Gastrocnemius medialis (tissue), 4 donors: ENCODE measurements around the gene C6. TPM values are rescaled to one million over a fixed set of nuclear protein-coding genes. Genes with fewer than 3 reads are reported as not detected.

ENCODE experiments used
- ATAC-seq, 2 donors: fragments of 150-250 bp; one replicate each; pipeline ENCODE4 v1.9.1; 2016
- DNase-seq, 2 donors: peaks; one replicate each; pipeline ENCODE4 v3.0.0-alpha.2; 2019
- H3K27ac ChIP-seq, 4 donors: fragments of 200-600 bp; sonication (generic); 1 replicate in 1 of 4; 2 replicates in 3 of 4; pipeline ENCODE4 v1.5.1; 2016 to 2018; ENCODE audit warnings: mild to moderate bottlenecking in 2 of 4, moderate library complexity in 1 of 4
- H3K27me3 ChIP-seq, 3 donors: fragments of 200-600 bp; sonication (generic) in 2 of 3; 1 replicate in 1 of 3; 2 replicates in 2 of 3; pipeline versions ENCODE4 v1.5.1 to v1.6.0; 2016 to 2019; ENCODE audit warnings: mild to moderate bottlenecking in 1 of 3, moderate library complexity in 1 of 3
- H3K36me3 ChIP-seq, 2 donors: fragments of 200-600 bp; sonication (generic) in 1 of 2; one replicate each; pipeline ENCODE4 v1.5.1; 2017 to 2018
- H3K4me1 ChIP-seq, 2 donors: fragments of 200-600 bp; sonication (generic) in 1 of 2; one replicate each; pipeline ENCODE4 v1.5.1; 2016 to 2017; ENCODE audit warnings: mild to moderate bottlenecking in 2 of 2
- H3K4me3 ChIP-seq, 4 donors: fragments of 200-600 bp; sonication (generic) in 3 of 4; 1 replicate in 1 of 4; 2 replicates in 3 of 4; pipeline ENCODE4 v1.5.1; 2016 to 2019; ENCODE audit warnings: mild to moderate bottlenecking in 2 of 4
- H3K9me3 ChIP-seq, 3 donors: fragments of 200-600 bp; sonication (generic) in 2 of 3; 1 replicate in 1 of 3; 2 replicates in 2 of 3; pipeline ENCODE4 v1.5.1; 2016 to 2019
- CTCF ChIP-seq, 5 experiments: fragments of 450-650 bp in 3 of 5; fragments of 200-600 bp in 2 of 5; sonication (generic) in 2 of 5; IDR thresholded peaks in 4 of 5; conservative IDR thresholded peaks in 1 of 5; 1 replicate in 4 of 5; 2 replicates in 1 of 5; pipeline ENCODE4 v1.5.1; 2016 to 2019; ENCODE audit warnings: antibody characterized with exemption in 5 of 5, mild to moderate bottlenecking in 3 of 5, moderate library complexity in 3 of 5
- POLR2A ChIP-seq, 2 donors: fragments of 450-650 bp; IDR thresholded peaks; one replicate each; pipeline ENCODE4 v1.6.1; 2017; ENCODE audit warnings: antibody characterized with exemption in 2 of 2, mild to moderate bottlenecking in 2 of 2, moderate library complexity in 2 of 2
- in situ Hi-C, 4 donors: fragments of 200-750 bp; cut with MboI; loops; one replicate each; pipeline versions ENCODE4 v1.15.0 to v1.8.0; 2017; ENCODE audit warnings: low sequenced_read_pairs in 4 of 4
- intact Hi-C: fragments of 100-400 bp; cut with DNase I; formaldehyde crosslinking; loops from one replicate; pipeline ENCODE4 v1.15.1; 2023; ENCODE audit warnings: low total_unique reads
- total RNA-seq, 4 donors: library from RNA; depleted of rRNA; stranded (reverse); fragments of >200 nt; gene quantifications; one replicate each; pipeline versions ENCODE4 v1.1.0 to v1.2.3, GENCODE V29; 2016

The C6 gene
- total RNA-seq, 4 donors from 2014 or later: 0.46 to 1.4 (median 0.97) TPM; not detected in 1

- in situ Hi-C loops (no loop called here), intact Hi-C loops (loop anchor here (10.0 kb wide), 1 partner anchor 201 kb away; no protein-coding TSS in a partner anchor)
- DNase-seq: no peak
- TF ChIP-seq CTCF (IDR thresholded peaks at IDR 0.05 in 4 of 5, conservative IDR thresholded peaks at IDR 0.05 in 1 of 5): no peak
- no peak for TF ChIP-seq POLR2A (IDR thresholded peaks at IDR 0.05)
- Histone ChIP-seq H3K36me3 (no peaks in the 10 kb centered on the region), H3K27ac (no peak overlapping the region), H3K9me3 (no peaks in the 10 kb centered on the region), H3K4me3 (no peak overlapping the region), H3K27me3 (no peaks in the 10 kb centered on the region), H3K4me1 (peaks cover 10 to 39% of the 10 kb centered on the region in 2 donors)
- no peak for ATAC-seq
These were observed 17.1 kb downstream of the C6 start for GRCh38 chr5:41196197-41196596.

GRCh38 chr5:41195228-41195627 lies 18.1 kb downstream of the C6 start:
- TF ChIP-seq POLR2A (IDR thresholded peaks at IDR 0.05) (no peak), CTCF (IDR thresholded peaks at IDR 0.05 in 4 of 5, conservative IDR thresholded peaks at IDR 0.05 in 1 of 5) (no peak)
- DNase-seq (no peak), ATAC-seq (no peak)
- no peaks in the 10 kb centered on the region for H3K9me3 ChIP-seq
- H3K4me3 ChIP-seq: no peak overlapping the region
- in situ Hi-C loops (no loop called here), intact Hi-C loops (loop anchor here (10.0 kb wide), 1 partner anchor 200 kb away; no protein-coding TSS in a partner anchor)
- H3K27me3 ChIP-seq: no peaks in the 10 kb centered on the region
- H3K4me1 ChIP-seq: peaks cover 10 to 39% of the 10 kb centered on the region in 2 donors
- H3K36me3 ChIP-seq: no peaks in the 10 kb centered on the region
- H3K27ac ChIP-seq: peak overlapping the region in 3 of 4 donors; percentile 62 to 67 (median 63)

GRCh38 chr5:41194339-41194738 lies 19.0 kb downstream of the C6 start:
- Histone ChIP-seq H3K36me3 (no peaks in the 10 kb centered on the region), H3K27me3 (no peaks in the 10 kb centered on the region), H3K4me1 (peaks cover 10 to 31% of the 10 kb centered on the region in 2 donors), H3K4me3 (no peak overlapping the region), H3K9me3 (no peaks in the 10 kb centered on the region), H3K27ac (peak overlapping the region; percentile 62 to 71 (median 65))
- ATAC-seq: no peak
- no peak for DNase-seq
- in situ Hi-C loops (no loop called here), intact Hi-C loops (loop anchor here (10.0 kb wide), 1 partner anchor 200 kb away; no protein-coding TSS in a partner anchor)
- TF ChIP-seq POLR2A (IDR thresholded peaks at IDR 0.05) (no peak), CTCF (IDR thresholded peaks at IDR 0.05 in 4 of 5, conservative IDR thresholded peaks at IDR 0.05 in 1 of 5) (no peak)

GRCh38 chr5:41193456-41194205 lies 19.7 kb downstream of the C6 start:
- ATAC-seq: peak; percentile 93 to 97
- H3K27ac ChIP-seq: peak overlapping the region; percentile 62 to 71 (median 65)
- no peaks in the 10 kb centered on the region for H3K27me3 ChIP-seq

More at GRCh38 chr5:41193456-41194205, 19.7 kb downstream of the C6 start:
- Histone ChIP-seq H3K9me3 (no peaks in the 10 kb centered on the region), H3K4me3 (no peak overlapping the region), H3K36me3 (no peaks in the 10 kb centered on the region), H3K4me1 (peaks cover 10 to 27% of the 10 kb centered on the region in 2 donors)
- in situ Hi-C loops: no loop called here
- intact Hi-C loops: loop anchor here (10.0 kb wide), 1 partner anchor 199 kb away; no protein-coding TSS in a partner anchor
- peak; percentile 89 to 93 for DNase-seq
- TF ChIP-seq POLR2A (IDR thresholded peaks at IDR 0.05): no peak
- no peak for TF ChIP-seq CTCF (IDR thresholded peaks at IDR 0.05 in 4 of 5, conservative IDR thresholded peaks at IDR 0.05 in 1 of 5)
